ENCODE results near the gene CMYA5. TPM values are rescaled to one million over a fixed set of nuclear protein-coding genes. Genes with fewer than 3 reads are reported as not detected.

The CMYA5 gene
- total and polyA plus RNA-seq, 2 donors (not counting 3 experiments of a cell fraction or from before 2014, with no cell fraction given), result 0.04 to 0.20 TPM

- no peaks in the 10 kb centered on the region for H4K20me1 ChIP-seq (replicated peaks; ENCODE audit: control insufficient read depth, extremely low read depth, insufficient read depth, low read length)
- H3K4me3 ChIP-seq (replicated peaks in 1 of 3; ENCODE audit: insufficient read depth in 1 of 3, low read depth in 1 of 3, low read length in 3 of 3), result no peak overlapping the region
- no peaks in the 10 kb centered on the region for H3K9me1 ChIP-seq (replicated peaks; ENCODE audit: control insufficient read depth, extremely low read depth, insufficient read depth, low read length)
- ChIA-PET POLR2A (no interaction called here), CTCF (no interaction called here)
- no peak overlapping the region for H3K27ac ChIP-seq (ENCODE audit: insufficient read depth, low read depth, low read length)
- H3K79me2 ChIP-seq (ENCODE audit: control insufficient read depth, insufficient read depth, low read length), result no peaks in the 10 kb centered on the region
- intact Hi-C loops (cut with micrococcal nuclease) (no loop called here), dilution Hi-C loops (cut with MboI; ENCODE audit: extremely low pct_ligation_motif_present, low sequenced_read_pairs) (no loop called here)
- no peaks in the 10 kb centered on the region for H3K36me3 ChIP-seq (ENCODE audit: control insufficient read depth in 2 of 2, extremely low read depth in 1 of 2, insufficient read depth in 2 of 2, low read length in 2 of 2)
- DNase-seq (ENCODE audit: low read depth, low spot score) (no peak), FAIRE-seq (no peak)
- no peak overlapping the region for H2AFZ ChIP-seq (ENCODE audit: low read depth, low read length)
- H3K4me1 ChIP-seq (ENCODE audit: control insufficient read depth, extremely low read depth, insufficient read depth, low read length), result no peaks in the 10 kb centered on the region
- H3K9me3 ChIP-seq (replicated peaks; ENCODE audit: control insufficient read depth, insufficient read depth, low read length), result no peaks in the 10 kb centered on the region
- H3K4me2 ChIP-seq (ENCODE audit: insufficient read depth, low read length), result no peak overlapping the region
- no peak overlapping the region for H3K9ac ChIP-seq (replicated peaks; ENCODE audit: extremely low read depth, insufficient read depth, low read length)
- no peaks in the 10 kb centered on the region for H3K27me3 ChIP-seq (ENCODE audit: control insufficient read depth in 2 of 2, insufficient read depth in 2 of 2, low read length in 2 of 2)
- no TSS peak for BruUV-seq (replicated peaks)
- TF ChIP-seq JUN (IDR thresholded peaks at IDR 0.05; ENCODE audit: borderline replicate concordance, insufficient read depth, insufficient read length, low read depth), result no peak
- TF ChIP-seq POLR2A (IDR thresholded peaks at IDR 0.05; ENCODE audit: low read depth, low read length), result no peak
- no peak for TF ChIP-seq POLR2AphosphoS5 (IDR thresholded peaks at IDR 0.05; ENCODE audit: insufficient read depth, low read depth, low read length)
- no peak for TF ChIP-seq MYC (IDR thresholded peaks at IDR 0.05; ENCODE audit: low read depth, low read length)
- TF ChIP-seq MAX (IDR thresholded peaks at IDR 0.05; ENCODE audit: insufficient read depth, insufficient read length), result no peak
- no peak for TF ChIP-seq GATA2 (IDR thresholded peaks at IDR 0.05; ENCODE audit: insufficient read depth, insufficient read length, low read depth, low read length)
- no peak for TF ChIP-seq CTCF (IDR thresholded peaks at IDR 0.05; ENCODE audit: extremely low read depth in 1 of 2, insufficient read depth in 1 of 2, low read depth in 1 of 2, low read length in 2 of 2)
- TF ChIP-seq EZH2 (IDR thresholded peaks at IDR 0.05; ENCODE audit: borderline replicate concordance, low read depth, low read length, severe bottlenecking), result no peak
- TF ChIP-seq FOS (IDR thresholded peaks at IDR 0.05; ENCODE audit: borderline replicate concordance, insufficient read depth, low read length), result no peak
Measured at GRCh38 chr5:79793722-79794121, 104.1 kb downstream of the CMYA5 start.

Data from endothelial cell of umbilical vein (primary cell).